GM18907 (cell line): ENCODE results near the gene PHF21A.

Experiments
- ATAC-seq: cut with Tn5 transposase; IDR thresholded peaks from one replicate; pipeline ENCODE4 v1.9.1; 2021; ENCODE audit warnings: mild to moderate bottlenecking, moderate library complexity; ENCODE audit not compliant: unreplicated experiment

The PHF21A gene

DNA sequence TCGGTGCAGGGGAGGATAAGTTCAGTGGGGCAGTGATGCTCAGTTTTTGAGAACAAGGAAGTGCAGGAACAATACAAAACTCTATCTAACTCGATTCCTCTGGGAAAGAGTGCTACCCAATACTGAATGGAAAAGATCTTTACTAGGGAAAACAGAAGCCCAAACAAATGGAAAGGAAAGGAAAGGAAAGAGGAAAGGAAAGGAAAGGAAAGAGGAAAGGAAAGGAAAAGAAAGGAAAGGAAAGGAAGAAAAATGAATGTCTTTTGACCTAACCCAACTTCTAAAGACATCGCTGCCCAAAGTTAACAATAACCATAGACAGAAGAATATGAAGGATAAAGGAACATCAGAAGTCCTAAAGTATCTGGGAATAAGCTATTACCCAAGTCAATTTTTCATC is 41.6 kb downstream of the PHF21A start:
- no peak for ATAC-seq

- ATAC-seq = no peak
Measured at GRCh38 chr11:46075928-46076327, 45.3 kb downstream of the PHF21A start.

DNA sequence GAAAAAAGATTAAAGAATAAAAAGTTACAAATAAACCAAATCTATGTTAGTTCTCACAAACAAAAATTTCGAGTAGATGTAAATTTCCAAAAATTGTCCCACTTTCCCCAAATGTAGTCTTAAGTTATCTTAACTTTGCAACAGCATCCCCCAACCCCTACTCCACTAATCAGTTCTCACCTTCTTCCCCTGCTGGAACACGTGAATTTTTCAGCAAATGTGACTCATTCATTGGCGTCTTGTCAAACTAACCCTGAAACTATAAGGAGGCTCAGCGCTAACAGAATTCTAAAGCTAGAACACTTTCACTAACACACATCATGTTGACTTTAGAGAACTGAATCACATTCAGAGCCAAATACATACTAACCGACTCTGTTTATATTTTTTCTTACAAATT is 46.1 kb downstream of the PHF21A start:
- ATAC-seq = no peak

- no peak for ATAC-seq
Measured at GRCh38 chr11:46073632-46074031, 47.6 kb downstream of the PHF21A start.

GRCh38 chr11:46072172-46072964 is 48.9 kb downstream of the PHF21A start:
- no peak for ATAC-seq

GRCh38 chr11:46071091-46071490 is 50.2 kb downstream of the PHF21A start:
- ATAC-seq = no peak

GRCh38 chr11:46069595-46069994 is 51.7 kb downstream of the PHF21A start:
- no peak for ATAC-seq

DNA sequence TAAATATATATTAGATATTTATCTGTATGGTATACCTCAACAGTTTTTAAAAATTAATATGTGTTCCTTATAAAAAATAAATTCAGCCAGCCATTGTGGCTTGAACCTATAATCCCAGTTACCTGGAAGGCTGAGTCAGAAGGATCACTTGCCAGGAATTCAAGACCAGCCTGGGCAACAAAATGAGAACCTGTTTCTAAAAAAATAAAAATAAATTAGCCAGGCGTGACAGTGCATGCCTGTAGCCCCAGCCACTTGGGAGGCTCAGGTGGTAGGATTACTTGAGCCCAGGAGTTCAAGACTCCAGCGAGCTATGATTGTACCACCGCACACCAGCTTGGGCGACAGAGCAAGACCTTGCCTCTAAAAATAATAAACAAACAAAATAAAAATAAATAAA is 54.9 kb downstream of the PHF21A start:
- no peak for ATAC-seq

GRCh38 chr11:46065681-46066080 is 55.6 kb downstream of the PHF21A start:
- ATAC-seq = no peak

GRCh38 chr11:46064221-46064620 is 57.0 kb downstream of the PHF21A start:
- no peak for ATAC-seq

GRCh38 chr11:46063138-46063537 is 58.1 kb downstream of the PHF21A start:
- no peak for ATAC-seq

DNA sequence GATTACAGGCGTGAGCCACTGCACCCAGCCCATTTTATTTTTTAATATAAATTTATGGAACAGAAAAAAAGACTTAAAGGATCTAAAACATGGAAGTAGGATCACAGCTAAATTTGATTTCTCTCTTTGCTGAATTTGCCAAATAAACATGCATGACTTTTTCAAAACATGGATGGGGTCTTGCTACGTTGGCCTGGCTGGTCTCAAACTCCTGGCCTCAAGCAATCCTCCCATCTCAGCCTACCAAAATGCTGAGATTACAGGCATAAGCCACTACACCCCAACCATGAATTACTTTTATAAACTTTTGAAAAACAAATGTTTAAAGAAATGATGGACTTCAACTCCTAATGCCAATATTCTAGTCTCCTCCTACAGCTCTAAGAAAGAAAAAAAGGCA is 61.2 kb downstream of the PHF21A start:
- no peak for ATAC-seq

DNA sequence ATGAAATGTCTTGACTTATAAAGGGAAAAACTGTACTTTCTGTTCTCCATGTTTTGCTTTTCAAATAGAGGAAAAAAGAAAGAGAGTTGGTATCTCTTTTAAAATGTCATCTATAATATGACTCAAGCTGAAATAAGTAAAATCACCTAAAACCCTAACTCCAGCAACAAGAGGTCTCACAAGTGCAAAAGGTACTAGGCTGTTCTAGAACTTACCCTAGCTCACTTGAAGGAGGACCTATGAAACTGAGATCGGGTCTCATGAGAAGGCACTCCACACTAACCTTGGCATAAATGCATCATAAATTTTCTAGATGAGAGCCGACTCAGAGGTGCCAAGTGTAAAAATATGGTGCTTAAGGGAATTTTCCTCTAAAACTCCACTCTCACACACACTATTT is 63.8 kb downstream of the PHF21A start:
- ATAC-seq = no peak

GRCh38 chr11:46055371-46055770 is 65.9 kb downstream of the PHF21A start:
- ATAC-seq = no peak

- ATAC-seq = no peak
Measured at GRCh38 chr11:46051102-46051501, 70.2 kb downstream of the PHF21A start.

DNA sequence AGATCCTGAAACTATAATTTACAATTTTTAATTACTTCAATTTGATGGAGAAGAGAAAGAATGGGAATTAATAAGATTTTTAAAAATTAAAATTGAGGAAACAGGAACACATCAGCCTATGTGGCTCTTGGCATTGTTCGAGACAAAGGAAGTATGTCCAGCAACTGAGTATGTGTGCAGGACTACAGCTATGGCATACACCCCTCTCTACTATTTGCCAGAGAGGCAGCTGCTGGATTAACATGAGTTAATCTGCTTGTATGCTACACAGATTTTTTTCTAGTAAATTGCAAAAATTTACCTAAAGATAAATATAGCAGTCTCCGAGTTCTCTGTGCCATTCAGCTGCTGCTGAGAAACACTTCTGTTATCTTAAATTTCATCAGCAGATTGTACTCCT is 70.6 kb downstream of the PHF21A start:
- no peak for ATAC-seq

GRCh38 chr11:46050003-46050461 is 71.2 kb downstream of the PHF21A start:
- ATAC-seq = no peak

DNA sequence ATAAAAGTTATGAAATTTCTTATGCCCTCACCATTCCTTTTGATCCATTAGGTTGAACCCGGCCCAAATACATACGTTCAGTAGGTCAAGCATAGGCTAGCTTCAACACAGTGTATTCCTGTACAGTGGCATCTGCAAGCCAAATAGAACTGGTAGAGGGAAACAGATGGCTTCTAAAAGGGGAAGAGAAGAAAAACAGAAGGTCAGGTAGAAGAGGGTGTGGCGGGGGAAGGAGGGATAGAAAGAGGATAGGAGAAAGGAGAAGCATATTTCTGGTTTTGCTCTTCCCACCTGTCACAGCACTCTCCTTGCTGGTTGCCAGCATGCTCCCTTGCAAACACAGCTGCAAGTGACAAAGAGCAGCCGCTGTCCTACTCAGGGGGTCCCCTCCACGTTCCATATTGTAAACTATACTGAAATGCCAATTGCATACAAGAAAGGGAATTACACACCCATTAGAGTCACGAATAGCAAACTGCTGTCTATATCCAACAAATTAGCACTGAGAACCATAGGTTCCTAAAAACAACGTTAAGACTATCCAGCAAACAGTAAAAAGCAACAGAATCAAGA is 71.8 kb downstream of the PHF21A start:
- no peak for ATAC-seq

DNA sequence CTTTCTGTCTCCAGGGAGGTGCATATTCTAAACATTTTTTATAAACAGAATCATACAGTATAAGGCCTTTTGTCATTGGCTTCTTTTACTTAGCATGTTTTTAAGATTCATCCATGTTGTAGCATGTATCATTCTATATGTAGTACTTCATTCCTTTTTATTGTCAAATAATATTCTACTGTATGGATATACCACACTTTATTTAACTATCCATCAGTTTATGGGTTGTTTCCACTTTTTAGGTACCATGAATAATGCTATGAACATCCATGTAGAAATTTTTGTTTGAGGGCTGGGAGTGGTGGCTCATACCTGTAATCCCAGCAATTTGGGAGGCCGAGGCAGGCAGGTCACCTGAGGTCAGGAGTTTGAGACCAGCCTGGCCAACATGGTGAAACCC is 73.1 kb downstream of the PHF21A start:
- ATAC-seq = no peak

DNA sequence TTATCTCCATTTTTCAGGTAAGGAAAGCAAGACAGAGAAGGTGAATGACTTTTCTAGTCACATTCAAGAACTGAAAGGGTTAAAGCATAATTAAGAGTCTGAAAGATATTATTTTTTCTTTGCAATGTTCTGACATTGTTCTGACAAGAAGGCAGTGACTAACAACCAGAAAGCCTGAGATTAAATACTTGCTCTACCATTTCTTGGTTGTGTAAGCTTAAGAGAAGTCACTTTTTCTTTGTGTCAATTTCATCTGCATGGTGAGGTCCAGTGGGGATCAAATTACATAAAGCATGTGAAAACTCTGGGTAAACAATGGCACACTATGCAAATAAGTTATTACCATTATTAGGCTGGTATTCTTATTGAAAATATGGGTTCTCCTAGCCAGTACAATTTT is 73.7 kb downstream of the PHF21A start:
- ATAC-seq = no peak

DNA sequence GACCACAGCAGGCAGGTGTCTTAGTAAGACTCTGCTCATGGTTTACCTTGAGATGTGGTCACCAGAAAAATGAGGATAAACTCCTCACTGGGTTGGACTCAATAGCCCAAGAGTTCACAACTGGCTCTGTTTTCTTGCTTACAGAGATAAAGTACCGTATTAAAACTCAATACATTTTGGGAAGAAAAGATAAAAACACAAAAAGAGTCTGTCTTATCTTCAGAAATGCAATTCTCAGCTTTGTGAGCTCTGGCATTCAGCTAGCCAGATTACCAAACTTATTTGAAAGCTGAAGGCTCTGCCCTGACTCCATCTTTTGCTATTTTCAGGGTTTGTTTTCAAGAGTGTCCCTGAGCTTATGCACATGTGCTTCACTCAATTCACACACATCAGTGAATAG is 75.4 kb downstream of the PHF21A start:
- ATAC-seq = no peak

- no peak for ATAC-seq
Measured at GRCh38 chr11:46044601-46045000, 76.7 kb downstream of the PHF21A start.

DNA sequence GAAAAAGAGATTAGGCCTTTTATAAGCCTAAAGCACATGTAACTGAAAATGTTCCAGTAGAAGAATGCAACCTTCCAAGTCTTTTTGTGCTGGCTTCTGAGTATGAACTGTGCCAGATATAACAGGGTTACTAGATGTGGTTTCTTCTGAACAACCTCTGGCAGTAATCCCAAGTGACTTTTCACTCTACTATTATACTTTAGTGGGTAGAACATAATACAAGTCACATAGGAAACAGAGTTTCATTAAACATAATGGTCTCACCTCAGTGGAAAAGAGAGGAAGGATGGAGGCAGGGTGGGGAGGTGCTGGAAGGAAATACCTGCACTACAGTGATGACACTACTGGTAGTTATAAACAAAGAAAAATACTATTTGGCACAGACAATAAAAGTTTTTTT is 81.3 kb downstream of the PHF21A start:
- ATAC-seq = no peak
